ENCODE data around the gene CYBA. TPM values are rescaled to one million over a fixed set of nuclear protein-coding genes. Genes with fewer than 3 reads are reported as not detected.

CYBA gene
- total RNA-seq, 2 donors from 2014 or later: 169 to 295 TPM

DNA sequence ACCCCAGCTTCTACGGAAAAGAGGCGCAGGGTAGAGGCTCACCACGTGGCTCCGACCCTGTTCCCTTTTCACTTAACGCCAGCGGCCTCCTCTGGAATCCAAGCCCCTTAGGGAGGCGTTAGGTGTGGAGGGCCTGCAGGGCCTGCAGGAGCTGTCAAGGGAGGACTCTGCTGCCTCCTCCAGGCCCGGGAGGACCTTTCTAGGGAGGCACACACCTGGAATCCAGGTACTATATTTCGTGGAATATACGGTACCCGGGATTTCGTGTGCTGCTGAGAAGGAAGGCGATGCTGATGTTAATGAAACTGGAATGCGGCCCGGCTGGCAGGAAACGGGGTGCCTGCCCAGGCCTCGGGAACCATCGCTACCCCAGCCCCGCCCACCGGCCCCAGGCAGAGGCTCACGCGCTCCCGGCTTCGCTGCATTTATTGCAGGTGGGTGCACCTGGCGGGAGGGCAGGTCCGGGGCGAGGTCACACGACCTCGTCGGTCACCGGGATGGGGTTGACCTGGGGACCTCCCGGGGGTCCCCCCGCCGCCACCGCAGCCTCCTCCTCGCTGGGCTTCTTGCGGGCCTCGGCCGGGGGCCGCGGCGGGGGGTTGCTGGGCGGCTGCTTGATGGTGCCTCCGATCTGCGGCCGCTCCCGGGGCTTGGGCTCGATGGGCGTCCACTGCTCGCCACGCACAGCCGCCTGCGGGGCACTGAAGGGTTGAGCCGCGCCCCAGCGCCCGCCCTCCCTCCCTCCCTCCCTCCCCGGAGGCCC is 7.8 kb downstream of the CYBA start:
- no peak for DNase-seq (ENCODE audit: low spot score)
- Histone ChIP-seq H3K9me3 (no peaks in the 10 kb centered on the region), H3K4me1 (ENCODE audit: control insufficient read depth in 1 of 2, low read depth in 2 of 2) (no peaks in the 10 kb centered on the region), H3K4me3 (no peak overlapping the region), H3K36me3 (no peaks in the 10 kb centered on the region), H3K27ac (no peak overlapping the region), H3K27me3 (replicated peaks; ENCODE audit: insufficient read depth) (peaks cover 7% of the 10 kb centered on the region)
- no peak for ATAC-seq (ENCODE audit: insufficient number of reproducible peaks, low FRiP score, low read depth)
- TF ChIP-seq, protein P1, sequence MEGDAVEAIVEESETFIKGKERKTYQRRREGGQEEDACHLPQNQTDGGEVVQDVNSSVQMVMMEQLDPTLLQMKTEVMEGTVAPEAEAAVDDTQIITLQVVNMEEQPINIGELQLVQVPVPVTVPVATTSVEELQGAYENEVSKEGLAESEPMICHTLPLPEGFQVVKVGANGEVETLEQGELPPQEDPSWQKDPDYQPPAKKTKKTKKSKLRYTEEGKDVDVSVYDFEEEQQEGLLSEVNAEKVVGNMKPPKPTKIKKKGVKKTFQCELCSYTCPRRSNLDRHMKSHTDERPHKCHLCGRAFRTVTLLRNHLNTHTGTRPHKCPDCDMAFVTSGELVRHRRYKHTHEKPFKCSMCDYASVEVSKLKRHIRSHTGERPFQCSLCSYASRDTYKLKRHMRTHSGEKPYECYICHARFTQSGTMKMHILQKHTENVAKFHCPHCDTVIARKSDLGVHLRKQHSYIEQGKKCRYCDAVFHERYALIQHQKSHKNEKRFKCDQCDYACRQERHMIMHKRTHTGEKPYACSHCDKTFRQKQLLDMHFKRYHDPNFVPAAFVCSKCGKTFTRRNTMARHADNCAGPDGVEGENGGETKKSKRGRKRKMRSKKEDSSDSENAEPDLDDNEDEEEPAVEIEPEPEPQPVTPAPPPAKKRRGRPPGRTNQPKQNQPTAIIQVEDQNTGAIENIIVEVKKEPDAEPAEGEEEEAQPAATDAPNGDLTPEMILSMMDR (IDR thresholded peaks at IDR 0.05): no peak

DNA sequence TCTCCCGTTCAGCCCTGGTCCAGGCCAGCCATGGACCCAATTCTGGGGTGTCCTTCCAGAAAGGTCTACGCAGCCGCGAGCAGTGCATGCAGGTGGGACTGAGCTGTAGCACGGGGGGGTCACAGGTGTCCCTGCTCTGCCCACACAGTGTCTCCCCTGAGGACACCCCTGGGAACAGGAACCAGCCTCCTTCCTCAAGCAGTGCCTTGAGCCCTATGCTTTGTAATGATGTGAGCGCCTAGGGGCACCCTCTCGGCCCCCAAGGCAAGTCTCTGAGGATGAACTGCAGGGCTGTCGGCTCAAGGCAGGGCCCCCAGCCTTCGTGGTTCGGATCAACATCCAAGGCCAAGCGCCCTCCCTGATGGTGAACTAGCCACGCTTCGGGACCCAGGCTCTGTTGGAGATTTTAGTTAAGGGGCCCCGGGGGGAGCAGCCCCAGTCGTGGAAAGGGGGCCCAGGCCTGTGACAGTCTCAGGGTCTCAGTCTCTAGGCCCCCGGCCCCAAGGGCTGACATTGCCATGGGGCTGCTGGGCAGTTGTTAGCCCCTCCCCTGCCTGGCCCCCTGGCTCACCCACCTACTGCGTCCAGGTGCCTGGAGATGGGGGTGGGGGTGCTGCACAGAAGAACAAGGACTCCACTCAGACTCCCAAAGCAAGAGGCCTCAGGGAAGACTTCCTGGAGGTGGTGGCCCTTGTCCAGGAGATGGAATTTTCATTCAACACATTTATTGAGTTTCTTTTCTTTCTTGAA is 10.2 kb downstream of the CYBA start:
- H3K4me1 ChIP-seq (ENCODE audit: control insufficient read depth in 1 of 2, low read depth in 2 of 2): no peaks in the 10 kb centered on the region
- TF ChIP-seq, protein P1 (IDR thresholded peaks at IDR 0.05): no peak
- no peak for DNase-seq (ENCODE audit: low spot score)
- no peaks in the 10 kb centered on the region for H3K36me3 ChIP-seq
- H3K9me3 ChIP-seq: no peaks in the 10 kb centered on the region
- no peak overlapping the region for H3K4me3 ChIP-seq
- ATAC-seq (ENCODE audit: insufficient number of reproducible peaks, low FRiP score, low read depth): no peak
- H3K27me3 ChIP-seq (replicated peaks; ENCODE audit: insufficient read depth): peaks cover 7% of the 10 kb centered on the region
- H3K27ac ChIP-seq: no peak overlapping the region

GRCh38 chr16:88640039-88640495 is 10.8 kb downstream of the CYBA start:
- TF ChIP-seq, protein P1 (IDR thresholded peaks at IDR 0.05): no peak
- DNase-seq (ENCODE audit: low spot score) (no peak), ATAC-seq (ENCODE audit: insufficient number of reproducible peaks, low FRiP score, low read depth) (no peak)
- no peak overlapping the region for H3K27ac ChIP-seq
- H3K27me3 ChIP-seq (replicated peaks; ENCODE audit: insufficient read depth): peaks cover 7% of the 10 kb centered on the region
- H3K4me1 ChIP-seq (ENCODE audit: control insufficient read depth in 1 of 2, low read depth in 2 of 2): no peaks in the 10 kb centered on the region
- no peak overlapping the region for H3K4me3 ChIP-seq
- no peaks in the 10 kb centered on the region for H3K36me3 ChIP-seq
- H3K9me3 ChIP-seq: no peaks in the 10 kb centered on the region

DNA sequence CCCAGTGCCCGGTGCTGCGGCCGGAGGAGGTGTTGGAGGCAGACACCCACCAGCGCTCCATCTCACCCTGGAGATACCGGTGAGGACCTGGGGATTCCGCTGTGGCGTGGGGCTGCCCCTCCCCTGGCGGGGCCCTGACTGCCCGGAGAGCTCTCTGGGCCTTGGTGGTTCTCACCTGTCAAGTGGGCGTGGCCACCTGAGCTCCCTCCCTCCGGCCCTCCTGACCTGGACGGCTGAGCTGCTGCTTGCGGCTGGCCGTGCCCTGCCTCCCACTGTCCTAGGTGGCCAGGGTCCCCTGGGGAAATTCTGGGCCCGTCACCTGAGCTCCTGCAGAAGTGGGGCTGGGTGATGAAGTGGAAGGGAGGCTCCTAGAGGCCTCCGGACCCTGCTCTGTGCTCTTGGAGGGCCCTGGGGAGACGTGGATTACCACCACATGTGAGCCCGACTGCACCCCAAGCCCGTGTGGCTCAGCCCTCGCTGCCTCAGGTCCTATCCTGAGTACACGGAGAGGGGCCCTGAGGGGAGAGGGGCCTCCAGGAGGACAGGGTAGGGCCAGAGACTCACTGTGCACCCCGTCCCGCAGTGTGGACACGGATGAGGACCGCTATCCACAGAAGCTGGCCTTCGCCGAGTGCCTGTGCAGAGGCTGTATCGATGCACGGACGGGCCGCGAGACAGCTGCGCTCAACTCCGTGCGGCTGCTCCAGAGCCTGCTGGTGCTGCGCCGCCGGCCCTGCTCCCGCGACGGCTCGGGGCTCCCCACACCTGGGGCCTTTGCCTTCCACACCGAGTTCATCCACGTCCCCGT is 11.4 kb downstream of the CYBA start:
- Histone ChIP-seq H3K4me1 (ENCODE audit: control insufficient read depth in 1 of 2, low read depth in 2 of 2) (peaks cover 0 to 6% of the 10 kb centered on the region in 2 donors), H3K36me3 (no peaks in the 10 kb centered on the region), H3K4me3 (no peak overlapping the region), H3K27ac (no peak overlapping the region), H3K27me3 (replicated peaks; ENCODE audit: insufficient read depth) (peaks cover 7% of the 10 kb centered on the region), H3K9me3 (no peaks in the 10 kb centered on the region)
- ATAC-seq (ENCODE audit: insufficient number of reproducible peaks, low FRiP score, low read depth): no peak
- DNase-seq (ENCODE audit: low spot score): no peak
- TF ChIP-seq, protein P1 (IDR thresholded peaks at IDR 0.05): no peak
